Mesendoderm (in vitro differentiated cells): ENCODE data around the gene GMDS.

Source experiments
- DNase-seq: peaks from one replicate; pipeline ENCODE4 v3.0.0; 2013
- H2AK5ac ChIP-seq: 2 replicates; pipeline ENCODE4 v1.6.1; 2013; ENCODE audit warnings: low read length, inconsistent platforms
- H2BK120ac ChIP-seq: 2 replicates; pipeline ENCODE4 v1.6.1; 2013; ENCODE audit warnings: low read depth, mild to moderate bottlenecking, low read length, moderate library complexity, mixed read lengths
- H2BK15ac ChIP-seq: replicated peaks from 2 replicates; pipeline ENCODE4 v1.6.1; 2013; ENCODE audit warnings: low read depth, mild to moderate bottlenecking, moderate library complexity
- H2BK5ac ChIP-seq: 2 replicates; pipeline ENCODE4 v1.6.1; 2013; ENCODE audit warnings: low read length, inconsistent platforms
- H3K18ac ChIP-seq: 2 replicates; pipeline ENCODE4 v1.6.1; 2013; ENCODE audit warnings: mild to moderate bottlenecking, low read length, mixed read lengths
- H3K23ac ChIP-seq: one replicate; pipeline ENCODE4 v1.6.1; 2013; ENCODE audit warnings: low read length
- H3K27ac ChIP-seq: 2 replicates; pipeline ENCODE4 v1.5.1; 2013; ENCODE audit warnings: low read depth, mild to moderate bottlenecking, inconsistent platforms, low read length, moderate library complexity
- H3K27me3 ChIP-seq: 2 replicates; pipeline ENCODE4 v1.6.1; 2013; ENCODE audit warnings: low read length, control low read depth, mild to moderate bottlenecking, inconsistent platforms; ENCODE audit not compliant: insufficient read depth, poor library complexity
- H3K36me3 ChIP-seq: 2 replicates; pipeline ENCODE4 v1.6.1; 2013; ENCODE audit warnings: low read length, inconsistent platforms; ENCODE audit not compliant: control insufficient read depth, insufficient read depth
- H3K4ac ChIP-seq: one replicate; pipeline ENCODE4 v1.6.1; 2013; ENCODE audit warnings: low read depth, mild to moderate bottlenecking, low read length, moderate library complexity
- H3K4me1 ChIP-seq: 2 replicates; pipeline ENCODE4 v1.6.1; 2013; ENCODE audit warnings: low read depth, low read length, inconsistent platforms; ENCODE audit not compliant: control insufficient read depth
- H3K4me2 ChIP-seq: 2 replicates; pipeline ENCODE4 v1.6.1; 2013; ENCODE audit warnings: low read length
- H3K4me3 ChIP-seq: 2 replicates; pipeline ENCODE4 v1.5.1; 2013; ENCODE audit warnings: mild to moderate bottlenecking, low read length
- H3K56ac ChIP-seq: one replicate; pipeline ENCODE4 v1.6.1; 2013; ENCODE audit warnings: low read length
- H3K79me1 ChIP-seq: 2 replicates; pipeline ENCODE4 v1.6.1; 2013; ENCODE audit warnings: low read length, inconsistent platforms
- H3K79me2 ChIP-seq: 2 replicates; pipeline ENCODE4 v1.6.1; 2013; ENCODE audit warnings: mild to moderate bottlenecking, low read length; ENCODE audit not compliant: control insufficient read depth, insufficient read depth
- H3K9ac ChIP-seq: 2 replicates; pipeline ENCODE4 v1.6.1; 2013; ENCODE audit warnings: low read length, inconsistent platforms
- H4K5ac ChIP-seq: one replicate; pipeline ENCODE4 v1.6.1; 2013; ENCODE audit warnings: low read length
- H4K8ac ChIP-seq: one replicate; pipeline ENCODE4 v1.6.1; 2013; ENCODE audit warnings: low read depth, mild to moderate bottlenecking, control low read depth, low read length, moderate library complexity
- WGBS: extraction: QIAGEN DNeasy Blood & Tissue Kit; methylation state at CpG from one replicate; pipeline ENCODE4 v1.1.7; 2013; ENCODE audit warnings: low lambda C conversion rate, missing lambda C conversion rate; ENCODE audit not compliant: insufficient coverage; ENCODE audit errors: extremely low coverage; 5-methylcytosine and 5-hydroxymethylcytosine counted together

The GMDS gene

DNA sequence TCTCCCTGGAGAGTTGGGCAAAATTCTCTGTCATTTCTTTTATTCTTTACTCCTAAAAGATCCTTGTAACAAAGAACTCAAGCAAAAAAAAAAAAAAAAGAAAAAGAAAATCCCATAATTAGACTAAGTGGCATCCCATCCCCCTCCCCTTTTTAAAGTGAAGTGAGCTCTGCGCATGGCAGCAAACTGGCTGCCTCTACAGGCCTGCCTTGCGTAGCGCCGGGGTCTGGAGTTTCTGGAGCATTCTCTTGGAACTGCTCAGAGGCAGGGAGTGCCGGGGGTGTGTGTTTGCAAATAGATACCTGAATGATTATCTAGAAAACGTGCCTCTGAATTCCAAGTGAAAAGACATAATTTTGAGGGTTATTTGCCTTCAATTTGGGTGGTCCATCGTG, 587.6 kb downstream of the GMDS start:
- Histone ChIP-seq H2AK5ac (no peak overlapping the region), H3K79me1 (no peaks in the 10 kb centered on the region), H3K79me2 (no peaks in the 10 kb centered on the region), H4K5ac (no peak overlapping the region), H3K18ac (no peak overlapping the region), H3K4me2 (no peak overlapping the region), H4K8ac (no peak overlapping the region), H3K23ac (no peak overlapping the region), H2BK5ac (no peak overlapping the region), H3K36me3 (no peaks in the 10 kb centered on the region), H2BK15ac (no peak overlapping the region), H3K27me3 (no peaks in the 10 kb centered on the region), H3K9ac (no peak overlapping the region), H3K4ac (no peak overlapping the region), H3K4me1 (no peaks in the 10 kb centered on the region), H2BK120ac (no peak overlapping the region), H3K4me3 (no peak overlapping the region), H3K56ac (no peak overlapping the region), H3K27ac (no peak overlapping the region)
- WGBS: no CpG with 5 or more reads among the region's 7 CpGs
- no peak for DNase-seq

DNA sequence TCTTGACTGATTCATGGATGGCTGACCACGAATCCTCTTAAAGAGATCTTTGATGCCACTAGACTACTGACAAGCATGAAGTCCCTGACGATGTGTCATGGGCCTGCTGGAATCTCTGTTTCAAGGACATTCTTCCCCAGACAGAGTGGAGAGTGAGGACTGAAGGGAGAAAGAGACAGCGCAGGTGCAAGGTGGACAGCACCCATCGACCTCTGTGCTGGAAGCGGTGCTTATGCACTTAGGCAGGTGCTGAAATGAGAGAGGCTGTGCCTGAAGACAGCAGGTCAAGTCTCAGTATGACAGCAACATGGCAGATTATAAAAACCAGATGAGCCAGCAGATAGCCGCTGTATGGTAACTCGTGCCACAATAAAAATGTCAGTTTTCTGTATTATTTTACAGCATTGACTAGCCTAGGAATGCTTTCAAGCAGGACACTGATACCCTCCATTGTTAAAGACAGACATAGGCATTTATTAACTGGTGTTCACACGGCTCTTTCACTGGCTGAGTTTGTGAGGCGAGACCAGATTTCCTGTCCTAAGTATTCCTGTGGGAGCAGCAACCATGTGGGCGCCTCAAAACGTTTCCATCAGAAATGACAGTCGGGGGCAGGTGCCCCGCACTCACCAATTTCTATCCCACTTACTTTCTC, 588.2 kb downstream of the GMDS start:
- Histone ChIP-seq H2BK15ac (no peak overlapping the region), H3K4me1 (no peaks in the 10 kb centered on the region), H3K56ac (no peak overlapping the region), H2BK120ac (no peak overlapping the region), H3K79me2 (no peaks in the 10 kb centered on the region), H3K27me3 (no peaks in the 10 kb centered on the region), H4K5ac (no peak overlapping the region), H3K4ac (no peak overlapping the region), H3K9ac (no peak overlapping the region), H2AK5ac (no peak overlapping the region), H3K79me1 (no peaks in the 10 kb centered on the region), H3K18ac (no peak overlapping the region), H3K4me3 (no peak overlapping the region), H3K27ac (no peak overlapping the region), H3K4me2 (no peak overlapping the region), H4K8ac (no peak overlapping the region), H3K36me3 (no peaks in the 10 kb centered on the region), H3K23ac (no peak overlapping the region), H2BK5ac (no peak overlapping the region)
- no CpG with 5 or more reads among the region's 13 CpGs for WGBS
- no peak for DNase-seq

DNA sequence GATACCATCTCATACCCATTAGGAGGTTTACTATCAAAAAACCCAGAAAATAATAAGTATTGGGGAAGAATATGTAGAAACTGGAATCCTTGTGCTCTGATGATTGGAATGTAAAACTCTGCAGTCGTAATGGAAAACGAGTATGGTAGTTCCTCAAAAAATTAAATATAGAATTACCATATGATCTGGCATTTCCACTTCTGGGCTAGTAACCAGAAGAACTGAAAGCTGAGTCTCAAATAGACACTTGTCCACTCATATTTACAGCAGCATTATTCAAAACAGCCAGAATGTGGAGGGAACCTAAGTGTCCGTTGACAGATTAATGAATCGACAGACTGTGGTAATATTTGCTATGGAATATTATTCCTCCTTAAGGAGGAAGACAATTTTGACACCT, 591.4 kb downstream of the GMDS start:
- no peak overlapping the region for H3K4me3 ChIP-seq
- H2AK5ac ChIP-seq: no peak overlapping the region
- H3K4me1 ChIP-seq: no peaks in the 10 kb centered on the region
- H3K79me2 ChIP-seq: no peaks in the 10 kb centered on the region
- no peak overlapping the region for H4K8ac ChIP-seq
- no peaks in the 10 kb centered on the region for H3K79me1 ChIP-seq
- H2BK15ac ChIP-seq: no peak overlapping the region
- H3K36me3 ChIP-seq: no peaks in the 10 kb centered on the region
- H3K27ac ChIP-seq: no peak overlapping the region
- H3K4ac ChIP-seq: no peak overlapping the region
- H3K4me2 ChIP-seq: no peak overlapping the region
- H3K56ac ChIP-seq: no peak overlapping the region
- DNase-seq: no peak
- no peaks in the 10 kb centered on the region for H3K27me3 ChIP-seq
- WGBS: no CpG with 5 or more reads among the region's 4 CpGs
- no peak overlapping the region for H2BK120ac ChIP-seq
- H3K9ac ChIP-seq: no peak overlapping the region
- no peak overlapping the region for H4K5ac ChIP-seq
- H2BK5ac ChIP-seq: no peak overlapping the region
- H3K18ac ChIP-seq: no peak overlapping the region
- H3K23ac ChIP-seq: no peak overlapping the region

DNA sequence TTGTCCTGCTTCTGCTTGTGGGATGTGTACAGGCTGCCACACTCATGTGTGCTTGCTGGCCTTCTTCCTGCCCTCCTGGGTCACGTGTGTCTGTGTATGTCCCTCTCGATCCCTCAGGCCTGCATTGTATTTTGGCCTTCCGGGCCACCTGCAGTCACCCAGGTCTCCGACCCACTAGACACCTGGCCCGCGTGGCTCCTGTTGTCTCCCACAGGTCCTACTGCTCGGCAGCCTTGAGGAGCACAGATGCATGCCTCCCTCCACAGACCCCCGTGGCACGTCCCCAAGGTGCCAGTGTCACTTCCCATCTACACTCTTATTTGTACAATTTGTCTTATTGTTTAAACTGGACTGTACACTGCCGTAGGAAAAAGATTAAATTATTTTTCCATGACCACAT, 592.6 kb downstream of the GMDS start:
- H3K4me3 ChIP-seq: no peak overlapping the region
- H2BK5ac ChIP-seq: no peak overlapping the region
- H2AK5ac ChIP-seq: no peak overlapping the region
- no peak overlapping the region for H3K23ac ChIP-seq
- no peaks in the 10 kb centered on the region for H3K4me1 ChIP-seq
- no peaks in the 10 kb centered on the region for H3K36me3 ChIP-seq
- H4K8ac ChIP-seq: no peak overlapping the region
- H3K79me1 ChIP-seq: no peaks in the 10 kb centered on the region
- WGBS: no CpG with 5 or more reads among the region's 10 CpGs
- H3K4me2 ChIP-seq: no peak overlapping the region
- no peak overlapping the region for H4K5ac ChIP-seq
- no peak overlapping the region for H2BK15ac ChIP-seq
- no peak overlapping the region for H3K9ac ChIP-seq
- no peak overlapping the region for H2BK120ac ChIP-seq
- no peaks in the 10 kb centered on the region for H3K27me3 ChIP-seq
- H3K18ac ChIP-seq: no peak overlapping the region
- no peak overlapping the region for H3K56ac ChIP-seq
- no peak overlapping the region for H3K27ac ChIP-seq
- no peaks in the 10 kb centered on the region for H3K79me2 ChIP-seq
- no peak for DNase-seq
- H3K4ac ChIP-seq: no peak overlapping the region

DNA sequence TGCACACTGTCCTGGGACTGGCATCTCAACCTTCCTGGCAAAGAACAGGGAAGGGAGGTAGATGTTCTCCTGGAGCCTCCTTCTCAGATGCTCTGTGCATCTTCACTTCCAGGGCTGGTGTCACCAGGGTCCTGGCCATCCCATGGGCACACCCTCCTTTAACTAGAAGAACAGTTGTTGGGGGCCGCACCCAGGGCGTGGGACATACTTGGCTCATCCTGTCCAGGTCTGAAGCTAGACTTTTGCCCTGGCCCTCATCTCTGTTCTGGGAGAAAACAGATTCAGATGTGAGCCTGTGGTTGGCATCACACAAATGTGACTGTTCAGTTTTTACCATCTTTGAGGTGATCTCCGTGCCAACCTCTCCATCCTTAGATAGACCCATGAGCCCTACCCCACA, 594.0 kb downstream of the GMDS start:
- H4K8ac ChIP-seq: no peak overlapping the region
- H3K27ac ChIP-seq: no peak overlapping the region
- DNase-seq: no peak
- no peak overlapping the region for H3K4me3 ChIP-seq
- H3K4me2 ChIP-seq: no peak overlapping the region
- no peak overlapping the region for H2BK120ac ChIP-seq
- H3K4ac ChIP-seq: no peak overlapping the region
- H3K36me3 ChIP-seq: no peaks in the 10 kb centered on the region
- no peaks in the 10 kb centered on the region for H3K79me1 ChIP-seq
- no peak overlapping the region for H3K9ac ChIP-seq
- H3K18ac ChIP-seq: no peak overlapping the region
- H4K5ac ChIP-seq: no peak overlapping the region
- H2BK15ac ChIP-seq: no peak overlapping the region
- no peak overlapping the region for H3K56ac ChIP-seq
- no peaks in the 10 kb centered on the region for H3K4me1 ChIP-seq
- H3K23ac ChIP-seq: no peak overlapping the region
- H3K79me2 ChIP-seq: no peaks in the 10 kb centered on the region
- WGBS: no CpG with 5 or more reads among the region's 3 CpGs
- H3K27me3 ChIP-seq: no peaks in the 10 kb centered on the region
- no peak overlapping the region for H2AK5ac ChIP-seq
- no peak overlapping the region for H2BK5ac ChIP-seq

DNA sequence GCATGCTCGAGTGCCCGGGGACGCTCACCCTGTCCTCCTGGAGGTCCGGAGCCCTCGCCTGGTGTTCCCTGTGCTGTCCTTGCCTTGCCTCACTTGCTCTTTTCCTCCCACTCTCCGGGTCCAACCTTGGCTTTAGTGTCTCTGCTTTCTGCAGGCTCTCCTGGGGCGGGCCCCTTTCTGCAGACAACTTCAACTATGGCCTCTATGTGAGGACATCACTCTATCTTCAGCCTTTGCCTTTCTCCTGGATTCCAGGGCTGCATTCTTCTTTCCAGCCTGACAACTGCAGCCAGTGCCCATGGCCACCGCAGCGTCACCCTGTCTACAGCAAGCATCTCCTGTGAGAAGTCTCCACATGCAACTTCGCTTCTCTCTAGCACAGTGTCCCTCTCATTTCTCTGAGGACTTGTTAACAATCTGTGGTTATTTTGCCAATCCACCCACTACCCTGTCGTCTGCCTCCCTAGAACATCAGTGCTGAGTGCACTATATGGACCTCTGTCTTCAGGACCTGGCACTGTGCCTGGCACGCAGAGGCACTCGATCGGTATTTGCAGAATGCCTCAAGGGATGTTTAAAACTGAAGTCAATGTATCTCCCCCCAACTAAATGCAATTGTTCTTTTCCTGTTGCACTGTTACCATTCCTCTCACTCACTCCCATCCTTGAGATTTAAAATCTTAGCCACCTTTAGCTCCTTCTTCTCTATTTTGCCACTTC, 599.8 kb downstream of the GMDS start:
- Histone ChIP-seq H3K4me3 (no peak overlapping the region), H2BK15ac (no peak overlapping the region), H3K18ac (no peak overlapping the region), H2BK5ac (no peak overlapping the region), H3K79me2 (no peaks in the 10 kb centered on the region), H3K9ac (no peak overlapping the region), H2BK120ac (no peak overlapping the region), H3K36me3 (no peaks in the 10 kb centered on the region), H3K4me2 (no peak overlapping the region), H3K27ac (no peak overlapping the region), H3K79me1 (no peaks in the 10 kb centered on the region), H3K23ac (no peak overlapping the region), H3K4me1 (peaks cover 3% of the 10 kb centered on the region), H4K5ac (no peak overlapping the region), H3K4ac (no peak overlapping the region), H2AK5ac (no peak overlapping the region), H3K56ac (no peak overlapping the region), H4K8ac (no peak overlapping the region), H3K27me3 (no peaks in the 10 kb centered on the region)
- DNase-seq: no peak
- WGBS: no CpG with 5 or more reads among the region's 14 CpGs
